Erythroblast (primary cell): Measurements from ENCODE around the gene EDN2.

ENCODE experiments used
- GATA1 ChIP-seq: IDR thresholded peaks from 2 replicates; pipeline ENCODE4 v1.6.1; 2011; ENCODE audit warnings: low read depth, mild to moderate bottlenecking, control low read depth, low read length, moderate library complexity
- POLR2A ChIP-seq: IDR thresholded peaks from 2 replicates; pipeline ENCODE4 v1.6.1; 2011; ENCODE audit warnings: mild to moderate bottlenecking, low read length

DNA sequence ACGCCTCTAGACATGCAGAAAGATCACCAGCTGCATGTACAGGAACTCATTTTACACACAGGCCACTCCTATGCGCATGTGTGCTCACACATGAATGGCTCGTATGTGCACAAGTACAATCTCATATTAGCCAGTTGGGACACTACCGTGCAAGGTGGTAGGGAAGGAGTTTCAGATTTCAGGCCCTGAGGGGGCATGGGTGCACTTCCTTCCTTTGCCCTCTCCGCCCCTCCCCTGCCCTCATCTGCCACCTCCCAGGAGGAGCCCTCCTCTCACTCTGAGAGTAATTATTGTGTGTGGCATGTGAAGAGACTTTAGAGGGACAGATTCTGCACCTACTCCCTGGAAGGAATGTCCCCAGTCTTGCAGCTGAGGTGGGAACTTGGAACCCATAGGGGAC is 14.8 kb downstream of the EDN2 start:
- TF ChIP-seq POLR2A: no peak
- no peak for TF ChIP-seq GATA1
